Right cardiac atrium (tissue), 5 donors: Measurements from ENCODE around the gene FAM3C. TPM values are rescaled to one million over a fixed set of nuclear protein-coding genes. Genes with fewer than 3 reads are reported as not detected.

ENCODE experiments used
- ATAC-seq, 2 donors: fragments of 200-7000 bp; cut with Tn5 transposase; one replicate each; pipeline versions ENCODE4 v1.8.0 to v1.9.1; 2020; ENCODE audit warnings: moderate library complexity in 2 of 2, mild to moderate bottlenecking in 1 of 2
- DNase-seq, 3 donors: peaks; one replicate each; pipeline ENCODE4 v3.0.0-alpha.2; 2020
- H3K27ac ChIP-seq: one replicate; pipeline ENCODE4 v1.5.1; 2013; ENCODE audit warnings: mild to moderate bottlenecking, low read length, control low read depth, moderate library complexity
- H3K27me3 ChIP-seq: one replicate; pipeline ENCODE4 v1.6.1; 2013; ENCODE audit not compliant: control insufficient read depth, insufficient read depth
- H3K4me1 ChIP-seq: one replicate; pipeline ENCODE4 v1.6.1; 2013; ENCODE audit warnings: low read length; ENCODE audit not compliant: control insufficient read depth, insufficient read depth
- H3K4me3 ChIP-seq: one replicate; pipeline ENCODE4 v1.5.1; 2013; ENCODE audit warnings: low read length, control low read depth
- H3K9me3 ChIP-seq: one replicate; pipeline ENCODE4 v1.6.1; 2013; ENCODE audit warnings: low read length; ENCODE audit not compliant: control insufficient read depth
- WGBS: extraction: QIAGEN DNeasy Blood & Tissue Kit; methylation state at CpG from one replicate; pipeline ENCODE4 v1.1.7; 2013; 5-methylcytosine and 5-hydroxymethylcytosine counted together
- intact Hi-C, 4 donors: fragments of 100-400 bp; cut with DNase I; formaldehyde crosslinking; loops; one replicate each; pipeline versions ENCODE4 v1.11.0 to v1.14.0; 2022 to 2023
- polyA plus RNA-seq: library from polyadenylated mRNA; stranded (reverse); fragments of 200-250 nt; gene quantifications from one replicate; pipeline ENCODE4 v1.2.3, GENCODE V29; 2013
- total RNA-seq, 4 donors: library from RNA; stranded (reverse); fragmentation: NEBNext Ultra II Directional; extraction: Animal tissue kit (Norgen Biotek cat#: 25700); gene quantifications; one replicate each; pipeline ENCODE4 v1.2.1, GENCODE V29; 2021
- donor health status: healthy with polysubstance abuse.
- donor health status: DM: no; HTN: yes; CAD: no.
- donor health status: DM: no; HTN: no; CAD: no.
- donor health status: DM: no; HTN: yes; CAD: no; lungs with severe emphysema.
- donor health status: DM: yes; HTN: yes; CAD: no.

The FAM3C gene
- total and polyA plus RNA-seq, 5 donors, result 45.5 to 69.6 (median 60.5) TPM

DNA sequence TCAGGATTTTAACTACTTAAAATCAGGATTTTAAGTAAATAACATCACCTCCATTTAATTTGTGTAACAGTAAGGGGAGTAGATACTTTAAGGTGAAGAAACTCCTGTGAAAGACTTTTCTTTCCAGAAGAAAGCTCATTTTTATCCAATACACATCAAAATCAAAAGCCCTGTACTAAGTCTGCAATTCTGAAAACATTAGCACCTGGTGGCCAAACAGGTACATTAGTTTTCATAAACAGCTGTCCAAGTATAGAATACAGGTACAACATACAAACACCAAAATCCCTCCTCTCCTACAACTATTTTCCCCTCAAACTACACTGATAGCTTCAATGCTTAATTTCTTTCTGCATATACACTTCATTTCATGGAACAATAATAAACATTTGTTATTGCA lies 22.9 kb downstream of the FAM3C start:
- Histone ChIP-seq H3K27ac (no peak overlapping the region), H3K27me3 (no peaks in the 10 kb centered on the region), H3K9me3 (no peaks in the 10 kb centered on the region), H3K4me1 (no peaks in the 10 kb centered on the region), H3K4me3 (no peak overlapping the region)
- intact Hi-C loops, result no loop called here
- DNase-seq (no peak), ATAC-seq (no peak)

DNA sequence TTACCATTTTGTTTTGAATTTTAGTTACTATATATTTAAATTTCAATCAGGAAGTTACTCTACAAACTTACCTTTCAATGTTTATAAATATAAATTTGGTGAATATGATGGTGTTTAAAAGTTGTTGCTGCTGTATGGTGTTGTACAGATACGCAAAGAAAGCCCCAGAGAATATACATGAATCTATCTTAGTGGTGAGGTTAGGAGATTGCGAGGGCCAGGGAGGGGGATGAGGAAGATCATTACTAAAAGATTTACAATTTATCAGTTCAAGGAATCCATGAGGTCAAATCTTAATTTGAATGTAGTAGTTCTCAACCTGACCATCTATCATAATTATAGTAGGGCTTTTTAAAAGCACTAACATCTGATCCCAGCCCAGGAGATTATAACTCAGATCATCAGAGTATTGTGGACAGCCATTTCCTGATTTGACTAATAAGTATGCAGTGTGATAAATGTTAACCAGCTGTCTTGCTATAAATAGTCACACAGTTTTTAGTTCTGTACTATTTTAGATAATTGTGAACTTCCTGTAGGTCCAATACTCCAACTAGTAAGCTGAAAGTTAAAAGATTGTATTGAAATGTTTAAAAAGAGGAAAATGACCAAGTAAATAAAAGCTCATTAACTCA lies 23.6 kb downstream of the FAM3C start:
- H3K27ac ChIP-seq, result no peak overlapping the region
- H3K4me1 ChIP-seq, result no peaks in the 10 kb centered on the region
- WGBS, result 78% methylated on average over 2 of the region's 2 CpGs
- no peaks in the 10 kb centered on the region for H3K9me3 ChIP-seq
- no peak overlapping the region for H3K4me3 ChIP-seq
- no peaks in the 10 kb centered on the region for H3K27me3 ChIP-seq
- ATAC-seq, result peak in 1 of 2 donors; percentile 36
- no peak for DNase-seq
- intact Hi-C loops, result no loop called here

DNA sequence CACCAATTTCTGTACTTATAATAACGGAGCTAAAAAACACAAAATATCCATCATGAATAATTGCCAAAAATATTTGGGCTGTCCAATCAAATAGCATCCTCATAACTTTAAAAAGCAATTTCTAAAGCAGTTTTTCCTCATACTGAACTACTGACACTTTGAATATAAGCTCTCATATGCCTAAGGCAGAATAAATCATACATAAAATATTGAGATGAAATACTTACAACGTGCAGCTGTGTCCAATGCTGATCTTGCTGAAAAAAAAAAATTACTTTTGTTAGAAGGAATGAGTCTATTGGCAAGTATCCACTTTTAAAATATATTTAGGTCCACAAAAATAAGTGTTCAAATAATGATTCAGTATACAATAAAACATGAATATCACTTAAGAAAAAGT lies 24.2 kb downstream of the FAM3C start:
- intact Hi-C loops, result no loop called here
- 57% methylated on average over 2 of the region's 2 CpGs for WGBS
- DNase-seq, result no peak
- Histone ChIP-seq H3K4me1 (no peaks in the 10 kb centered on the region), H3K4me3 (no peak overlapping the region), H3K27ac (no peak overlapping the region), H3K9me3 (no peaks in the 10 kb centered on the region), H3K27me3 (no peaks in the 10 kb centered on the region)
- ATAC-seq, result no peak

DNA sequence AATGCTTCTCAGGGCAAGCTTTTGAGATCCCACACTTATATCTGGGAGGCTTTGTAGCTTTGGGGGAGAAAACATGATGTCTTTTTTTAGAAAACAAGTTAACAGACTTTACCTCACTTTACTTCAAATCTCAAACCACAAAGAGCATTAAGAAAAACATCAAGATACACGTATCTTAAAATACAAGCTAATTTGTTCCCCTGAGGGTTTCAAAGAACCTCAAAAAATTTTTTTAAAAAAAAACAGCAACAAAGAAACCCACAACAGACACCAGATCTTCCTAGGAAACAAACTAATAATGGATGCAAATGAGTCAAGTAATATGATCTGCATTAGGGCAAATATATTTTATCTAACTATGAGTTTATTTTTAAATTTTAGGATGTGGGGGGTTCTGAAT lies 24.7 kb downstream of the FAM3C start:
- DNase-seq (no peak), ATAC-seq (no peak)
- 66% methylated on average over 1 of the region's 1 CpG for WGBS

DNA sequence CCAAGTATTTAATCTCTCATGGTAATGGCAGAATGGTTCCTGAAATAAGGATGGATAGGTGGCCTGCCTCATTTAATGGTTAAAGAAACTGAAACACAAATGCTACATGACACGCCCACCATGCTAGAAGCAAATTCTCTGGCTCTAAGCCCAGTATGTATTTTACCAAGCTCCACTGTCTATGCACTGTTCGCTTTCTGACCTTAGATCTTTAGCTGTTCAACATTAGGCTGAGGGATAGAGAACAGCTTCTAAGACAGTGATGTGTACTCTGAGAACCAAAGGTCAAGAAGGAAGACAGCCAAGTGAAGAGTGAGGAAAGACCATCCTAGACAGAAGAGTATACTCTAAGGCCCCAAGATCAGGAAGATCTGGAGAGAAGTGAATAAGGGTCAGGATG lies 26.6 kb downstream of the FAM3C start:
- Histone ChIP-seq H3K4me3 (no peak overlapping the region), H3K4me1 (no peaks in the 10 kb centered on the region), H3K27ac (no peak overlapping the region), H3K27me3 (no peaks in the 10 kb centered on the region), H3K9me3 (no peaks in the 10 kb centered on the region)
- 24% methylated on average over 2 of the region's 2 CpGs for WGBS
- DNase-seq (no peak), ATAC-seq (peak; percentile 37 to 51)
- intact Hi-C loops, result loop anchor here in 3 of 4 donors (5.0 to 10.0 kb wide), 2 partner anchors 178 to 625 kb away; no protein-coding TSS in a partner anchor

More for the DNA sequence above, 24.7 kb downstream of the FAM3C start:
- no peaks in the 10 kb centered on the region for H3K4me1 ChIP-seq
- no peaks in the 10 kb centered on the region for H3K9me3 ChIP-seq
- no peaks in the 10 kb centered on the region for H3K27me3 ChIP-seq
- no peak overlapping the region for H3K4me3 ChIP-seq
- intact Hi-C loops, result no loop called here
- H3K27ac ChIP-seq, result no peak overlapping the region

DNA sequence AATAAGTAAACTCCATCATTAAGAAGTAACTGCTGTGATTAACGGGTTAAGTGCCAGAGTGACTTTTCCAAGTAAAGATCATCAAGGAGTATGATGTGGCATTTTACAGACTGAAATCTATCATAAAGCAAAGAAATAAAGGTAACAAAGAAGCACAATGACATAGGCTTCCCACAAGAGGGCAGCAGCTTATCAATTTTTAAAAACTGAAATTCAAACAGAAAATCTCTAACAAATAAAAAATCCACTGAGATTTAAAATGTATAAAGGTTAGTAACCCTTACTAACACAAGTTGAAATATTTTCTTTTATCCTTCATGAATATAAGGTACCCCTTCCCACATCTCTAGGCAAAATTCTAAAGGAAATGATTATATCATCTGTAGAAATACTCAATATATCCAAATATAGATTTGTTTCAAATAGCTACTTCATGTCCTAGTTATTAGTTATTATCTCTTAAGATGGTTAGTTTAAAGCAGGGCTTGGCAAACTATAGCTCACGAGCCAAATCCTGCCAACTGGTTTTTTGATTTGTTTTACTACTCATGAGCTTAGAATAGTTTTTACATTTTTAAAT lies 29.2 kb downstream of the FAM3C start:
- Histone ChIP-seq H3K27ac (no peak overlapping the region), H3K27me3 (no peaks in the 10 kb centered on the region), H3K4me3 (no peak overlapping the region), H3K4me1 (no peaks in the 10 kb centered on the region), H3K9me3 (no peaks in the 10 kb centered on the region)
- ATAC-seq, result no peak
- no peak for DNase-seq
- WGBS, result 46% methylated on average over 2 of the region's 2 CpGs
- intact Hi-C loops, result loop anchor here (2.0 to 10.0 kb wide), 4 partner anchors 178 to 628 kb away; no protein-coding TSS in a partner anchor

DNA sequence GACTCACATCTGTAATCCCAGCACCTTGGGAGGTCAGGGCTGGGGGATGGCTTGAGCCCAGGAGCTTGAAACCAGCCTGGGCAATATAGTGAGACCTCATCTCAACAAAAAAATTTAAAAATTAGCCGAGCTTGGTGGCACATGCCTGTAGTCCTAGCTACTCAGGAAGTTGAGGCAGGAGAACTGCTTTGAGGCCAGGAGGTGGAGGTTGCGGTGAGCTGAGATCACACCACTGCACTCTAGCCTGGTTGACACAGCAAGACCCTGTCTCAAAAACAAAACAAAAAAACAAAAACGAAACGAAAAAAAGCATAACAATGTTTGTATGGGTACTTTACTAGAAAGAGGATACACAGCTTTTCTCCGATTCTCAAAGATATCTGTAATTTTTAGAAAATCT lies 35.5 kb downstream of the FAM3C start:
- no peak for ATAC-seq
- Histone ChIP-seq H3K4me1 (no peaks in the 10 kb centered on the region), H3K9me3 (no peaks in the 10 kb centered on the region), H3K4me3 (no peak overlapping the region), H3K27me3 (no peaks in the 10 kb centered on the region), H3K27ac (no peak overlapping the region)
- 90% methylated on average over 5 of the region's 5 CpGs for WGBS
- no peak for DNase-seq
- intact Hi-C loops, result loop anchor here in 1 of 4 donors (10.0 kb wide), 1 partner anchor 634 kb away; no protein-coding TSS in a partner anchor

DNA sequence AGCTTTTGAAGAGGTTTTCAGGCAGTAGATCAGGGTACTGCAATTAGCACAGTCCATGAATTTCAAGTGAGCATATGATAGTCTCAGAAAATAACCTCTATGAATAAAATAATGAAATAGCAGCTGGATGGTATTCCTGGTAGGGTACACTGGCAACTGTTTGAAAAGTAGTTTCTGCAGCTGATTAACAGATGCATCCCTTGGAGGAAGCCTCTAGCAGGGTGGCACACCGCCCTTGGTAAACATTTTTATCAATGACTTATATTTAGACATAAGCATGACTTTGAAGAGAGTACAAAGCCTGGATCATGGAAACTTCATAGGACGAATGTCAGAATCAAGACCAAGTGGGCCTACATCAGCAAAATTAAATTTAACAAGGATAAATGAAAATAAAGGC lies 40.5 kb downstream of the FAM3C start:
- Histone ChIP-seq H3K4me1 (no peaks in the 10 kb centered on the region), H3K27ac (no peak overlapping the region), H3K4me3 (no peak overlapping the region), H3K27me3 (no peaks in the 10 kb centered on the region), H3K9me3 (no peaks in the 10 kb centered on the region)
- ATAC-seq (no peak), DNase-seq (no peak)
- intact Hi-C loops, result no loop called here
- WGBS, result 63% methylated on average over 2 of the region's 2 CpGs

DNA sequence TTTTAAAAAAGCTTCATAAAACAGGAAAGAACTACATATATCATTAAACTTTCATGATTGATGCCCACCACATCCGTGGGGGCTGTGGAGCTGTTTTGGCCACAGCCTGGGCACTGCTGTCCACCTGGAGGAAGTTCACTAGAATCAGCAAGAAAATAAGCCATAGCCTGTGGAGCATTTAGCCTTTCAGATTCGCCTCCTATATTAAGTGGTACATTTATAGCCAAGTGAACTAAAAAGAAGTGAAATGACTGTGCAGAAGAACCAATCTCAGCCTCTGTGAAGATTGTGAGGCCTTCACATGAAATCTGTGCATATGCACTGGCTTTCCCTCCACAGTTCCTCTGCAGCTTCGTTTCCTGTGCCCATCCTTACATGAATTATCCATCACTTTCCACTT lies 43.8 kb downstream of the FAM3C start:
- intact Hi-C loops, result no loop called here
- H3K4me1 ChIP-seq, result no peaks in the 10 kb centered on the region
- H3K9me3 ChIP-seq, result no peaks in the 10 kb centered on the region
- DNase-seq (no peak), ATAC-seq (no peak)
- 81% methylated on average over 3 of the region's 3 CpGs for WGBS
- no peaks in the 10 kb centered on the region for H3K27me3 ChIP-seq
- H3K4me3 ChIP-seq, result no peak overlapping the region
- H3K27ac ChIP-seq, result no peak overlapping the region

DNA sequence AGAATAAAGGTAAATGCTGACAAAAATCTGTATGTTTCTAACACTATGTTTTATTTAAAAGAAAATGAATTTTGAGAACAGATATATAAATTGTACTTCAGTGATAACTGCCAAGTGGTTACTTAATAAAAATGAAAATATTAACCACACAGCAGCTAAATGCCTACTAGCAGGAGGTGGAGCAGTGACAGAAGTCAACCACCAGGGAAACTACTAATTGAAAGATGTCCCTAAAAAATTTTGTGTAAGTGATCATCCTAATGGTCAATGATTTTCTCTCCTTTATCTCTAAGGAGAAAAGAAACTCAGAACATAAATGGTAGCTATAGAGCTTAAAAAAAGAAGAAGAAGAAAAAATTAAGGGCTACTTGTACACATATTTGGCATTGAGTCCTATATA lies 44.4 kb downstream of the FAM3C start:
- intact Hi-C loops, result no loop called here
- Histone ChIP-seq H3K4me1 (no peaks in the 10 kb centered on the region), H3K27me3 (no peaks in the 10 kb centered on the region), H3K27ac (no peak overlapping the region), H3K4me3 (no peak overlapping the region), H3K9me3 (no peaks in the 10 kb centered on the region)
- DNase-seq, result no peak
- no peak for ATAC-seq

DNA sequence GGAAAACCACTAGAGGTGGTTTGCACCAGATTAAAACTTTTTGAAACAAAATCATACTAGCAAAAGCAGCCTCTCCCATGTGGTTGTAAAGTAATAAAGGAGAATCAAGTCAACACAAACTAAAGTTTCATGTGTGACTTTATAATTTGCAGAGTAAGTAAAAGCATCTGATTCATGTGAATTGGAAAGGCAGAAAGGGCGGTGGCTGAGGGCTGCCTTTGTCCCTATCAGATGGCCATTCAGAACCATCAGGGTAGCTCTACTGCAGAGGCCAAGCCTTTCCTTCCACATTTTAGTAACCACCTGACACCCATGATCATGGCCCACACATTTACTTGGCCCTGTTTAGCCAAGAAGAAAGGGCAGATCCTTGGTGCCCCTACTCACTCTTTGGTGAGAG lies 51.6 kb downstream of the FAM3C start:
- ATAC-seq (no peak), DNase-seq (no peak)
- H3K9me3 ChIP-seq, result no peaks in the 10 kb centered on the region
- WGBS, result 97% methylated on average over 1 of the region's 1 CpG
- no peak overlapping the region for H3K27ac ChIP-seq
- H3K4me1 ChIP-seq, result no peaks in the 10 kb centered on the region
- no peaks in the 10 kb centered on the region for H3K27me3 ChIP-seq
- H3K4me3 ChIP-seq, result no peak overlapping the region
- intact Hi-C loops, result no loop called here

DNA sequence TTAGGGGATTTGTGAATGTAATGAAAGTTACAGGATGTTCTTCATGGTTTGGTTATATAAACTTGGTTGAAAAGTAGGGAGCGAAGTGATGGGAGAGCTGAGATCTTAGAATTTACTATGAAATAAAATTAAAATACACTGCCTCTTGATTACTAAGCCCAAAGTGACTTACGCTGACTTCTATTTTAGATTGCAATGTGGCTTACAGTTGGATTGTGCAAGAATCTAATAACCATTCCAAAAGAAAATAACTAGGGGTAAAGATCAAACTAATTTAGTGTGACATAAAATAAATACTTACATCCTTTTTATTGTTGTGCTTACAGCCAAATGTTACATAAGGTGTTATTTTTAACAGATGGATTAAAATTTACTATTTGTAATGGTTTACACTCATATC lies 52.0 kb downstream of the FAM3C start:
- Histone ChIP-seq H3K27me3 (no peaks in the 10 kb centered on the region), H3K27ac (no peak overlapping the region), H3K4me1 (no peaks in the 10 kb centered on the region), H3K4me3 (no peak overlapping the region), H3K9me3 (no peaks in the 10 kb centered on the region)
- 94% methylated on average over 2 of the region's 2 CpGs for WGBS
- DNase-seq (no peak), ATAC-seq (no peak)
- intact Hi-C loops, result no loop called here
